ENCODE results near the gene TLL1. TPM values are rescaled to one million over a fixed set of nuclear protein-coding genes. Genes with fewer than 3 reads are reported as not detected.

TLL1 gene
- polyA plus RNA-seq, 3 donors: not detected

- Mint-ChIP-seq H3K4me1 (no peaks in the 10 kb centered on the region), H3K27me3 (ENCODE audit: low read depth in 3 of 3) (peaks cover 0 to 3% (median 0%) of the 10 kb centered on the region in 3 donors), H3K27ac (no peak overlapping the region), H3K36me3 (no peaks in the 10 kb centered on the region), H3K4me3 (no peak overlapping the region), H3K9me3 (peaks cover 0 to under 1% (median 0%) of the 10 kb centered on the region in 7 donors)
- no peak overlapping the region for H3K9ac ChIP-seq (ENCODE audit: insufficient read depth, low read length, poor library complexity, severe bottlenecking)
- H4K20me1 ChIP-seq (ENCODE audit: insufficient read depth, low read length): no peaks in the 10 kb centered on the region
- no peaks in the 10 kb centered on the region for H3K4me1 ChIP-seq (ENCODE audit: control insufficient read depth in 1 of 2, insufficient read depth in 2 of 2, low read length in 2 of 2)
- DNase-seq: no peak
- no peaks in the 10 kb centered on the region for H3K36me3 ChIP-seq (replicated peaks in 1 of 2; ENCODE audit: control insufficient read depth in 1 of 2, insufficient read depth in 2 of 2, low read length in 2 of 2)
- no peak for TF ChIP-seq CTCF (IDR thresholded peaks at IDR 0.05)
- H3K9me3 ChIP-seq (replicated peaks in 1 of 2; ENCODE audit: control insufficient read depth in 1 of 2, insufficient read depth in 1 of 2, low read length in 2 of 2): no peaks in the 10 kb centered on the region
- H3K27me3 ChIP-seq (ENCODE audit: control insufficient read depth in 2 of 2, insufficient read depth in 2 of 2, low read length in 2 of 2): no peaks in the 10 kb centered on the region
- intact Hi-C loops (cut with micrococcal nuclease): no loop called here
- H3K4me3 ChIP-seq (replicated peaks in 1 of 3; ENCODE audit: low read depth in 2 of 3, low read length in 3 of 3): no peak overlapping the region
- H3K27ac ChIP-seq (ENCODE audit: low read depth in 1 of 2, low read length in 2 of 2): no peak overlapping the region
- H3K4me2 ChIP-seq (replicated peaks; ENCODE audit: extremely low read depth, low read length, poor library complexity, severe bottlenecking): no peak overlapping the region
- no peak overlapping the region for H2AFZ ChIP-seq (ENCODE audit: insufficient read depth, low read depth, low read length, poor library complexity, severe bottlenecking)
- H3K79me2 ChIP-seq (ENCODE audit: insufficient read depth, low read length): no peaks in the 10 kb centered on the region
These were observed 17.8 kb upstream of the TLL1 start for GRCh38 chr4:165855191-165855590.

- Mint-ChIP-seq H3K4me1 (no peaks in the 10 kb centered on the region), H3K36me3 (no peaks in the 10 kb centered on the region), H3K27ac (no peak overlapping the region), H3K27me3 (ENCODE audit: low read depth in 3 of 3) (peaks cover 0 to 3% (median 2%) of the 10 kb centered on the region in 3 donors), H3K4me3 (no peak overlapping the region), H3K9me3 (no peaks in the 10 kb centered on the region)
- no CpG with 5 or more reads among the region's 1 CpG for WGBS (ENCODE audit: insufficient coverage)
- H2AFZ ChIP-seq (ENCODE audit: insufficient read depth, low read depth, low read length, poor library complexity, severe bottlenecking): no peak overlapping the region
- H3K36me3 ChIP-seq (replicated peaks in 1 of 2; ENCODE audit: control insufficient read depth in 1 of 2, insufficient read depth in 2 of 2, low read length in 2 of 2): no peaks in the 10 kb centered on the region
- intact Hi-C loops (cut with micrococcal nuclease): no loop called here
- no peaks in the 10 kb centered on the region for H3K9me3 ChIP-seq (replicated peaks in 1 of 2; ENCODE audit: control insufficient read depth in 1 of 2, insufficient read depth in 1 of 2, low read length in 2 of 2)
- no peak for DNase-seq
- no peaks in the 10 kb centered on the region for H4K20me1 ChIP-seq (ENCODE audit: insufficient read depth, low read length)
- no peak overlapping the region for H3K9ac ChIP-seq (ENCODE audit: insufficient read depth, low read length, poor library complexity, severe bottlenecking)
- no peaks in the 10 kb centered on the region for H3K27me3 ChIP-seq (ENCODE audit: control insufficient read depth in 2 of 2, insufficient read depth in 2 of 2, low read length in 2 of 2)
- no peak overlapping the region for H3K4me3 ChIP-seq (replicated peaks in 1 of 3; ENCODE audit: low read depth in 2 of 3, low read length in 3 of 3)
- no peak for TF ChIP-seq CTCF (IDR thresholded peaks at IDR 0.05)
- H3K79me2 ChIP-seq (ENCODE audit: insufficient read depth, low read length): no peaks in the 10 kb centered on the region
- H3K4me1 ChIP-seq (ENCODE audit: control insufficient read depth in 1 of 2, insufficient read depth in 2 of 2, low read length in 2 of 2): no peaks in the 10 kb centered on the region
- H3K4me2 ChIP-seq (replicated peaks; ENCODE audit: extremely low read depth, low read length, poor library complexity, severe bottlenecking): no peak overlapping the region
- no peak overlapping the region for H3K27ac ChIP-seq (ENCODE audit: low read depth in 1 of 2, low read length in 2 of 2)
These were observed 11.7 kb upstream of the TLL1 start for GRCh38 chr4:165861363-165861762.

Data from CD14-positive monocyte (primary cell).